Limb (tissue), 2 donors: ENCODE data around the gene SDS.
A peak's percentile ranks its signal among the peaks of the same experiment; 100 is the strongest.
"Not testable (repeated sequence)": the region's sequence is repeated elsewhere in the genome, so short reads cannot be mapped to it uniquely, and the experiment has no call there.

Experiments used
- DNase-seq, 2 donors: peaks; one replicate each; pipeline ENCODE4 v3.0.0-alpha.2; 2016; ENCODE audit errors: extremely low spot score in 2 of 2

SDS gene

GRCh38 chr12:113381220-113381619, 22.5 kb downstream of the SDS start:
- no peak for DNase-seq

GRCh38 chr12:113378291-113378690, 25.4 kb downstream of the SDS start:
- no peak for DNase-seq

- DNase-seq: no peak
These were observed 28.8 kb downstream of the SDS start for GRCh38 chr12:113374823-113375428.

- no peak for DNase-seq
These were observed 29.7 kb downstream of the SDS start for GRCh38 chr12:113373969-113374368.

- DNase-seq: no peak
These were observed 30.2 kb downstream of the SDS start for GRCh38 chr12:113373440-113373839.

GRCh38 chr12:113372371-113372770, 31.3 kb downstream of the SDS start:
- no peak for DNase-seq

- no peak for DNase-seq
These were observed 31.9 kb downstream of the SDS start for GRCh38 chr12:113371808-113372207.

GRCh38 chr12:113370923-113371682, 32.6 kb downstream of the SDS start:
- no peak for DNase-seq

GRCh38 chr12:113369391-113369985, 34.2 kb downstream of the SDS start:
- DNase-seq: no peak

- no peak for DNase-seq
These were observed 35.4 kb downstream of the SDS start for GRCh38 chr12:113368331-113368730.

- no peak for DNase-seq
These were observed 36.9 kb downstream of the SDS start for GRCh38 chr12:113366827-113367226.

- no peak for DNase-seq
These were observed 37.9 kb downstream of the SDS start for GRCh38 chr12:113365639-113366395.

GRCh38 chr12:113364698-113365097, 39.0 kb downstream of the SDS start:
- no peak for DNase-seq

GRCh38 chr12:113361574-113362370, 41.9 kb downstream of the SDS start:
- DNase-seq: no peak

GRCh38 chr12:113359939-113360748, 43.5 kb downstream of the SDS start:
- no peak for DNase-seq

GRCh38 chr12:113359133-113359938, 44.4 kb downstream of the SDS start:
- DNase-seq: peak; percentile 3 to 42

GRCh38 chr12:113358381-113359132, 45.1 kb downstream of the SDS start, which contains the start of gene PLBD2:
Gene PLBD2, plus strand, starts transcription at chr12:113358587. Its CDS starts 14 bp downstream, at chr12:113358601.
- peak; percentile 90 to 96 for DNase-seq

- not testable (repeated sequence) for DNase-seq
These were observed 49.5 kb downstream of the SDS start for GRCh38 chr12:113354192-113354591.

GRCh38 chr12:113351089-113351488, 52.6 kb downstream of the SDS start:
- no peak for DNase-seq
